Mammary epithelial cell (primary cell): ENCODE results near the gene SLC25A43.

Experiments used
- EZH2 ChIP-seq: IDR thresholded peaks from 2 replicates; pipeline ENCODE4 v1.6.1; 2012; ENCODE audit warnings: low read length, inconsistent platforms, borderline replicate concordance
- TF ChIP-seq, protein P1 (sequence below), 2 donors: IDR thresholded peaks in 1 of 2; conservative IDR thresholded peaks in 1 of 2; 2 replicates each; pipeline ENCODE4 v1.5.1; 2011 to 2012; ENCODE audit warnings: inconsistent platforms in 2 of 2, low read length in 2 of 2, mild to moderate bottlenecking in 2 of 2, control low read depth in 1 of 2, low read depth in 1 of 2; ENCODE audit not compliant: insufficient read depth in 1 of 2; ENCODE audit errors: extremely low read depth in 1 of 2

DNA sequence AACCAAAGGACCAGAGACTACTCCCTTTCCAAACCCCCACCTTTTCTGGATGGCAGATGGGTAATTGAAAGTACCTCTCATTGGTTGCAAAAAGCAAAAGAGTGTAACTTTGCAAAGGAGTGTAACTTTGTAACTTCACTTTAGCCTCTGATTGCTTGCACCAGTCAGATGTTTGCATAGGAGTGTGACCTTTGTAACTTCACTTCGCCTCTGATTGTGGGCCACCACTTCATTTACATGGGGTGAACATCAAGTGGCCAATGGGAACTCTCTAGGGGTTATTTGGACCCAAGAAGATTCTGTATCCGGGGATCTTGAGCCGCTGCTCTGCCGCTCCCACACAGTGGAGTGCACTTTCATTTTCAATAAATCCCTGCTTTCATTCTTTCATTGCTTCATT is 9.9 kb upstream of the SLC25A43 start:
- TF ChIP-seq, protein P1, sequence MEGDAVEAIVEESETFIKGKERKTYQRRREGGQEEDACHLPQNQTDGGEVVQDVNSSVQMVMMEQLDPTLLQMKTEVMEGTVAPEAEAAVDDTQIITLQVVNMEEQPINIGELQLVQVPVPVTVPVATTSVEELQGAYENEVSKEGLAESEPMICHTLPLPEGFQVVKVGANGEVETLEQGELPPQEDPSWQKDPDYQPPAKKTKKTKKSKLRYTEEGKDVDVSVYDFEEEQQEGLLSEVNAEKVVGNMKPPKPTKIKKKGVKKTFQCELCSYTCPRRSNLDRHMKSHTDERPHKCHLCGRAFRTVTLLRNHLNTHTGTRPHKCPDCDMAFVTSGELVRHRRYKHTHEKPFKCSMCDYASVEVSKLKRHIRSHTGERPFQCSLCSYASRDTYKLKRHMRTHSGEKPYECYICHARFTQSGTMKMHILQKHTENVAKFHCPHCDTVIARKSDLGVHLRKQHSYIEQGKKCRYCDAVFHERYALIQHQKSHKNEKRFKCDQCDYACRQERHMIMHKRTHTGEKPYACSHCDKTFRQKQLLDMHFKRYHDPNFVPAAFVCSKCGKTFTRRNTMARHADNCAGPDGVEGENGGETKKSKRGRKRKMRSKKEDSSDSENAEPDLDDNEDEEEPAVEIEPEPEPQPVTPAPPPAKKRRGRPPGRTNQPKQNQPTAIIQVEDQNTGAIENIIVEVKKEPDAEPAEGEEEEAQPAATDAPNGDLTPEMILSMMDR (conservative IDR thresholded peaks at IDR 0.05 in 1 of 2, IDR thresholded peaks at IDR 0.05 in 1 of 2; ENCODE audit: extremely low read depth in 1 of 2, insufficient read depth in 1 of 2, low read depth in 1 of 2, low read length in 2 of 2): no peak
- TF ChIP-seq EZH2: no peak
